Mucosa of gallbladder (tissue), 1 donor: ENCODE results near the gene MGAM2. TPM values are rescaled to one million over a fixed set of nuclear protein-coding genes. Genes with fewer than 3 reads are reported as not detected.
A peak's percentile ranks its signal among the peaks of the same experiment; 100 is the strongest.
"Not testable (repeated sequence)": the region's sequence is repeated elsewhere in the genome, so short reads cannot be mapped to it uniquely, and the experiment has no call there.

ENCODE experiments used
- DNase-seq: peaks from one replicate; pipeline ENCODE4 v3.0.0-alpha.2; 2020; ENCODE audit warnings: low spot score
- total RNA-seq: library from RNA; stranded (reverse); gene quantifications from one replicate; pipeline ENCODE4 v1.2.1, GENCODE V29; 2021
- donor health status: DM: no; HTN: no; CAD: no.

Gene MGAM2
- 2.6 TPM for total RNA-seq

GRCh38 chr7:142111499-142111898, at the start of gene MGAM2:
MGAM2 (plus strand) TSS chr7:142111718; CDS start chr7:142116874, 5,156 bp downstream.
- DNase-seq = no peak

- DNase-seq = no peak
These were observed 47.7 kb upstream of the MGAM2 start for GRCh38 chr7:142063551-142064442.

- DNase-seq = no peak
These were observed 45.0 kb upstream of the MGAM2 start for GRCh38 chr7:142066536-142066935.

- no peak for DNase-seq
These were observed 33.8 kb upstream of the MGAM2 start for GRCh38 chr7:142077762-142078161.

GRCh38 chr7:142083605-142084004, 27.9 kb upstream of the MGAM2 start:
- no peak for DNase-seq

GRCh38 chr7:142085428-142085827, 26.1 kb upstream of the MGAM2 start:
- no peak for DNase-seq

- peak; percentile 87 for DNase-seq
These were observed 23.4 kb upstream of the MGAM2 start for GRCh38 chr7:142088022-142088714.

GRCh38 chr7:142089035-142089434, 22.5 kb upstream of the MGAM2 start:
- DNase-seq = no peak

- DNase-seq = no peak
These were observed 19.6 kb upstream of the MGAM2 start for GRCh38 chr7:142091961-142092360.

- DNase-seq = no peak
These were observed 16.7 kb upstream of the MGAM2 start for GRCh38 chr7:142094861-142095260.

- no peak for DNase-seq
These were observed 13.9 kb upstream of the MGAM2 start for GRCh38 chr7:142097571-142097970.

GRCh38 chr7:142098004-142098403, 13.5 kb upstream of the MGAM2 start:
- DNase-seq = no peak

- not testable (repeated sequence) for DNase-seq
These were observed 12.2 kb upstream of the MGAM2 start for GRCh38 chr7:142099347-142099746.

GRCh38 chr7:142100634-142101033, 10.9 kb upstream of the MGAM2 start:
- no peak for DNase-seq

- not testable (repeated sequence) for DNase-seq
These were observed 9.7 kb upstream of the MGAM2 start for GRCh38 chr7:142101794-142102193.

- DNase-seq = peak; percentile 70
These were observed 6.7 kb upstream of the MGAM2 start for GRCh38 chr7:142104550-142105527.

- DNase-seq = peak; percentile 21
These were observed 2.6 kb upstream of the MGAM2 start for GRCh38 chr7:142108728-142109505.

GRCh38 chr7:142110098-142110497, 1.4 kb upstream of the MGAM2 start:
- no peak for DNase-seq

- no peak for DNase-seq
These were observed 880 bp upstream of the MGAM2 start for GRCh38 chr7:142110638-142111037.

- DNase-seq = no peak
These were observed 568 bp downstream of the MGAM2 start for GRCh38 chr7:142112086-142112485.

- no peak for DNase-seq
These were observed 2.7 kb downstream of the MGAM2 start for GRCh38 chr7:142114207-142114606.
